HG02588 (cell line): Measurements from ENCODE around the gene C16orf78.
"Not testable (repeated sequence)": the region's sequence is repeated elsewhere in the genome, so short reads cannot be mapped to it uniquely, and the experiment has no call there.

ENCODE experiments used
- ATAC-seq: cut with Tn5 transposase; IDR thresholded peaks from one replicate; pipeline ENCODE4 v1.9.1; 2021; ENCODE audit warnings: mild to moderate bottlenecking, moderate library complexity; ENCODE audit not compliant: unreplicated experiment

Gene C16orf78

GRCh38 chr16:49349446-49350168, 24.0 kb upstream of the C16orf78 start:
- no peak for ATAC-seq

DNA sequence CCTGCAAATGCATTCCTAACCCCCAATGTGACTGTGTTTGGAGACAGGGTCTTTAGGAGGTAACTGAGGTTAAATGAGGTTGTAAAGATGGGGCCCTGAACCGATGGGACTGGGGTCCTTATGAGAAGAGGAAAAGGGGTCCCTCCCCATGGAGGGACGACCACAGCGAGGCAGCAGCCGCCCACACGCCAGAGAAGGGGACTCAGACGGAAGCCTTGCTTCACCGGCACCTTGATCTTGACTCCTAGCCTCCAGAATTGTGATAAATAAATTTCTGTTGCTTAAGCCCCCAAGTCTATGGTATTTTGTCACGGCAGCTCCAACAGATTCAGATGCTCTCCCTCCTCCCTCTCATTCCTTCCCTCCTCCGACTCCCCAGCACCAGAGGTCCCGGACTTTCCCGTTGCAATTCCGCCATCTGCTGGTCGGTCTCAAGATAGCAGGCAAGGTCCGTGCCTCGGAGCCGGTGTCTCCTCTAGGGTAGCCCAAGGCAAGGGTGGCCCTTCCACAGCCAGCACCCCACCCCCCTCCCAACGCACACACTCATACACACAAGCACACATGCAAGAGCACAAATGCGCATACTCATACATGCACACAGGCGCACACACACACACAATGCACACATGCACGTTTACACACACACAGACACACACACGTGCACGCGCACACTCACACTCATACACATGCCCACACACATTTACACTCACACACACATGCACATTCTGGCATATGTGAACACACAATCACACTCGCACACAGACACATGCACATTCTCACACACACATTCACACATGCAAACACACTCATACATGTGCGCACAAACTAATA, 23.1 kb upstream of the C16orf78 start:
- no peak for ATAC-seq

GRCh38 chr16:49351096-49351487, 22.5 kb upstream of the C16orf78 start:
- no peak for ATAC-seq

GRCh38 chr16:49352892-49353291, 20.7 kb upstream of the C16orf78 start:
- ATAC-seq: no peak

GRCh38 chr16:49353680-49354079, 19.9 kb upstream of the C16orf78 start:
- ATAC-seq: no peak

DNA sequence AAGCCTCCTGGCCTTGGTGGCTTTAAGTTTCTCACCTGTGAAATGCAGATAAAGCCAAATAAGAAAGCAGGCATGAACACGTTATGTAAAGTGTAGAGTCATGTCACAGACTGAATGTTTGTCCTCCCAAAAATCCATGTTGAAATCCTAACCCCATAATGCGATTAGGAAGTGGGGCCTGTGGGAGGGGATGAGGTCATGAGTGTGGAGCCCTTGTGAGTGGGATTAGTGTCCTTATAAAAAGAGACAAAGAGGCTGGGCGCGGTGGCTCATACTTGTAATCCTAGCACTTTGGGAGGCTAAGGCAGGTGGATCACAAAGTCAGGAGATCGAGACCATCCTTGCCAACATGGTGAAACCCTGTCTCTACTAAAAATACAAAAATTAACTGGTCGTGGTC, 19.5 kb upstream of the C16orf78 start:
- ATAC-seq: no peak

- no peak for ATAC-seq
Observed at GRCh38 chr16:49354991-49355390, 18.6 kb upstream of the C16orf78 start.

DNA sequence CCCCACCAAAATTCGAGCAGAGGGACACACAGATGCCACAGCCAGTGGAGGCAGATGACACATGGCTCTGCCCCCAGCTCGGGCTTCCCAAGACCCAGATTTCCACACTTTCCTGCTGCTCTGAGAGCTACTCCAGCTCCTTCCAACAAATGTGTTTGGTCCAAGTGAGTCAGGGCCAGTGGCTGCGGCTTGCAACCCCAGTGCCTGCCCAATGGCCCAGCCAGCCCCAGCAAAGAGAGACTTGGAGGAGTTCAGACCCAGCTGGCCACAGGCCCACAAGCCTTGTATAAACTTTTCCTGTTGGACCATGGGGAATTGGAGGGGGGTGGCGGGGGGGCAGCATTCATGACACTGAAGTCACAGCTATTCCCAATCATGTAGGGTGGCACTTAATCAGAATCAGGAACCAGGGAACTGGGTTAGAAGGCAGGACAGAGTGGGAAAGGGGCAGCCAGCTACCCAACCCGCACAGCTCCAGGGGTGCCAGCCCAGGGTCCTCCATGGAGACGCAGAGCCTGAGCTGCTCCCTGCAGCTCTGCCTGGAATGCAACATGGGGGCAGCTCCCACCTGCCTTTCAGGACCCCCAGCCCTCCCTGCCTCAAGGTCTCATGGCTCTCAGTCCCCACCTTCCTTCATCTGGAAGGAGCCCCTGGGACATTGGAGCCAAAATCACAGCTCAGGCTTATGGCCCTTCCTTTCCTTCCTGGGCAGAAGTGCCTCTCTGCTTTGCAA, 17.5 kb upstream of the C16orf78 start:
- no peak for ATAC-seq

GRCh38 chr16:49356728-49357488, 16.7 kb upstream of the C16orf78 start:
- ATAC-seq: no peak

GRCh38 chr16:49359591-49359990, 14.0 kb upstream of the C16orf78 start:
- ATAC-seq: no peak

GRCh38 chr16:49361731-49362130, 11.9 kb upstream of the C16orf78 start:
- ATAC-seq: not testable (repeated sequence)

- ATAC-seq: no peak
Observed at GRCh38 chr16:49362230-49362629, 11.4 kb upstream of the C16orf78 start.

DNA sequence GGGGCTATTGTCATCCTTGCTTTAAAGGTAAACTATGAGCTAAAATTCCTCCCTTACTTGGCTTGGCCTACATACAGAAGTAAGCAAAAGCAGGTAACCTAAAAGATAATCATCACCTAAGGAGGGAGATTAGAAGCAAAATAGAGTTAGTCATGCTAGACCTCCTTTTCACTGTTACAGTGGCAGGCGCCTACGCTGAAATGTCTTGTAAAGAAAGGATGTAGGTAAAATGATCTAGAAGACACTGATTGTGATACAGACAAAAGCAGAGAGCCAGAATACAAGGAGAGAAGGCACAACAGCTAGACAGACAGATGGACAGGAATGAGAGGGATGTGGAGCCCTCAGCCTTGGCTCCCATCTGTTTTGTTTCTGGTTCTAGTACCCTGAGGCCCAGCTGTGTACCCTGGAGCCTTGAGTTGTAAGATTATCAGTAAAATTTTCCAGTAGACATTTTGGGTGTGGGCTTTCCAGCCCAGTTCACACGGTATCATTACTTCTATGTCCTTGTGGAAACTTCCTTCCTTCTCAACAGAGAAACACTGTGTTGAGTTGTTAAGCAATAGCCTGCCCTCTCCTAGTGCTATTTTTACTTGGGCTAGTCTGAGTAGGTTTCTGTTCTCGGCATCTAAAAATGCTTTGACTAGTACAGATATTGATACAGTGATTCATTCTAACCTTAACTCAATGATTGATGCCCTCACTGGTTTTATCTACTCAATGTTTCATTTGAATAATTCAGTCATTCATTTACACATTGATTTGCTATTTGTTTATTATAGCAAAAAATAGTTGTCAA, 7.7 kb upstream of the C16orf78 start:
- ATAC-seq: peak; percentile 84

DNA sequence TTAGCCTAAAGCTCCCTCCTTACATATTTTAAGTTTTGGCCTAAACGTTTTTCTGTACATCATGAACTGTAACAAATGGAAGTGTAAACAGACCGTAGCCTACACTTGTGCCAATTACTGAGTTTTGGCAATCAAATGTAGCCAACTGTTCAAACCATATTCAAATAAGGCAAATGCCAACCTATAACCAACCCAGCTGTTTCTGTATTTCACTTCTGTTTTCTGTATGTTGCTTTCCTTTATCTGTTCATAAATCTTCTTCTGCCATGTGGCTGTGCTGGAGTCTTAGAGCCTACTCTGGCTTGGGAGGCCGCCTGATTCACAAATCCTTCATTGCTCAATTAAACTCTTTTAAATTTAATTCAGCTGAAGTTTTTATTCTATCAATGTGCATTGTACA, 6.9 kb upstream of the C16orf78 start:
- ATAC-seq: peak; percentile 62

- no peak for ATAC-seq
Observed at GRCh38 chr16:49369651-49370611, 3.7 kb upstream of the C16orf78 start.

DNA sequence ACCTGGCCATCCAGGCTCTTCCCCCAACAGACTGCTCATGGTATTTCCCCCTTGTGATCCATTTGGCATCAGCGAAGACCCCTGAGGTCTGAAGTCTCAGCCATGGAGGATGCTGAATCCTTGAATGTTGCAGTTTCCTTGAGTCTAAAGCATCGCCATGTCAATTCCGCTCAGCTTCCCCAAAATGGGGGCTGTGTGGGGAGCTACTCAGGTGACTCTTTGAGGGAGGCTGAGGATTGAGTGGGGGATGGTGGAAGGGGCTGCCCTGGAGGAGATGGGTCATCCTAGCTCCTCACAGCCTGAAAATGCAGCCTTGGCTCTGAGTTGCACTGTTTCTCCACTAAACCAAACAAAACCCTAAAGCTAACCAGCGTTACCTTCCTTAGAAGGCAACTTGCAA, 2.6 kb downstream of the C16orf78 start:
- no peak for ATAC-seq

- no peak for ATAC-seq
Observed at GRCh38 chr16:49377196-49377755, 3.7 kb downstream of the C16orf78 start.

DNA sequence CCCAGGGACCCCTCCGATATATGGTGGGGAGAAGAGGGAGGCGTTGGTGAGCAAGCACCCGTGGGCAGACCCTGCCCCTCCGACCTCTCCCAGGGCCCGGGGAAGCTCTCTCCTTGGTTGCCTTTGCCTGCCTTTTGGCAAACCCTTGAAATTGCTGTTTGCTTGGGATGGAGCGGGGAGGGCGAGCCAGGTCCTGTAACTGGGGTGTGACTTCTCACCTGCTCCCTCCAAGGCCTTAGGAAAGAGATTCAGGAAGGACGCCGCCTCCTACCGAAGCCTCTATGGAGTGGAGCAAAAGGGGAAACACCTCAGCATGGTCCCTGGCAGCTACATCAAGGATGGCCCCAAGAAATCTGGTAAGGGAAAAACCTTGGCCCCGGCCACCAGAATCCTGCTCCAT, 4.6 kb downstream of the C16orf78 start:
- no peak for ATAC-seq

DNA sequence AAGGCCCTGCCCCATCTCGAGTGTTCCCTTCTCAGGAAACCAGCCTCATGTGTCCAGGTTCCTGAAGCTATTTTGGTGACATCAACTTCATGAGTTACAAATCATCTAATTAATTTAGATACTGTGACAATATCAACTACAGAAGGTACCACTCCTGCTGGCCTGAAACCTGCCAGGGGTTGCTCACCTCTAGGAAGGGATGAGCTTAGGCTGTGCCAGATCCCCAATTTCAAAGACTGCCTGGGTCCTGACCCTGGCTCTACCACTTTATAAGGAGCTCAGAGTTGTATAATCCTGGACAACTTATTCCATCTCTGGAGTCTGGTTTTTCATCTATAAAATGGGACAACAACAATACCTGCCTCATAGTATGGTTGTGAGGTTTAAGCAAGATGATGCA, 5.2 kb downstream of the C16orf78 start:
- ATAC-seq: no peak
